ENCODE measurements around the gene PTPN1. TPM values are rescaled to one million over a fixed set of nuclear protein-coding genes. Genes with fewer than 3 reads are reported as not detected.
A peak's percentile ranks its signal among the peaks of the same experiment; 100 is the strongest.

PTPN1 gene
- total RNA-seq, 1 experiment from 2014 or later, result 65.2 TPM

GRCh38 chr20:50586531-50587232 lies 76.5 kb downstream of the PTPN1 start:
- CTCF ChIA-PET, result interaction anchor here (0.5 to 1.7 kb wide), 16 partner anchors 8 to 414 kb away, joined by 3 to 6 read pairs (median 4); no protein-coding TSS in a partner anchor
- peaks cover 9% of the 10 kb centered on the region; the same call in 1 of the 2 replicates for H3K4me1 ChIP-seq
- no peaks in the 10 kb centered on the region for H3K9me3 ChIP-seq
- Mint-ChIP-seq H3K36me3 (ENCODE audit: insufficient read depth, unreplicated experiment) (peaks cover 66% of the 10 kb centered on the region), H3K27ac (ENCODE audit: unreplicated experiment) (peak overlapping the region; percentile 23), H3K4me1 (ENCODE audit: low read depth, unreplicated experiment) (no peaks in the 10 kb centered on the region), H3K4me3 (ENCODE audit: unreplicated experiment) (no peak overlapping the region), H3K9me3 (ENCODE audit: unreplicated experiment) (no peaks in the 10 kb centered on the region), H3K27me3 (ENCODE audit: insufficient read depth, unreplicated experiment) (no peaks in the 10 kb centered on the region)
- POLR2A ChIA-PET, result interaction anchor here (0.7 kb wide), 1 partner anchor 16 kb away, joined by 3 read pairs; no protein-coding TSS in a partner anchor
- no peak overlapping the region for H3K4me3 ChIP-seq (ENCODE audit: low read depth, low read length)
- peaks cover 6% of the 10 kb centered on the region for H3K36me3 ChIP-seq (ENCODE audit: control insufficient read depth, insufficient read depth, low read length)
- DNase-seq, result no peak
- no TSS peak for BruUV-seq (replicated peaks)
- H3K27me3 ChIP-seq (replicated peaks; ENCODE audit: control insufficient read depth, insufficient read depth, low read length), result no peaks in the 10 kb centered on the region
- intact Hi-C loops (cut with micrococcal nuclease; ENCODE audit: unreplicated experiment), result no loop called here
- TF ChIP-seq CTCF (IDR thresholded peaks at IDR 0.05; ENCODE audit: insufficient read depth in 1 of 2, low read depth in 1 of 2, low read length in 1 of 2, severe bottlenecking in 1 of 2, unreplicated experiment in 1 of 2), result no peak

GRCh38 chr20:50587291-50587961 lies 77.2 kb downstream of the PTPN1 start:
- POLR2A ChIA-PET, result no interaction called here

More at GRCh38 chr20:50587291-50587961, 77.2 kb downstream of the PTPN1 start:
- CTCF ChIA-PET, result interaction anchor here (0.5 to 1.7 kb wide), 30 partner anchors 8 to 415 kb away, joined by 3 to 10 read pairs (median 4); partner anchors contain the start of gene BCAS4
- Histone ChIP-seq H3K36me3 (ENCODE audit: control insufficient read depth, insufficient read depth, low read length) (peaks cover 6% of the 10 kb centered on the region), H3K27me3 (replicated peaks; ENCODE audit: control insufficient read depth, insufficient read depth, low read length) (no peaks in the 10 kb centered on the region), H3K4me3 (ENCODE audit: low read depth, low read length) (no peak overlapping the region), H3K4me1 (peaks cover 9% of the 10 kb centered on the region; the same call in 1 of the 2 replicates), H3K9me3 (no peaks in the 10 kb centered on the region)
- peak overlapping the region; percentile 23 for H3K27ac Mint-ChIP-seq (ENCODE audit: unreplicated experiment)
- peaks cover 64% of the 10 kb centered on the region for H3K36me3 Mint-ChIP-seq (ENCODE audit: insufficient read depth, unreplicated experiment)
- intact Hi-C loops (cut with micrococcal nuclease; ENCODE audit: unreplicated experiment), result no loop called here
- H3K27me3 Mint-ChIP-seq (ENCODE audit: insufficient read depth, unreplicated experiment), result no peaks in the 10 kb centered on the region
- H3K4me3 Mint-ChIP-seq (ENCODE audit: unreplicated experiment), result no peak overlapping the region
- BruUV-seq (replicated peaks), result no TSS peak
- no peaks in the 10 kb centered on the region for H3K9me3 Mint-ChIP-seq (ENCODE audit: unreplicated experiment)
- no peak for TF ChIP-seq CTCF (IDR thresholded peaks at IDR 0.05; ENCODE audit: insufficient read depth in 1 of 2, low read depth in 1 of 2, low read length in 1 of 2, severe bottlenecking in 1 of 2, unreplicated experiment in 1 of 2)
- no peak for DNase-seq
- no peaks in the 10 kb centered on the region for H3K4me1 Mint-ChIP-seq (ENCODE audit: low read depth, unreplicated experiment)

All from Caco-2 (cell line).